Esophagus muscularis mucosa (tissue), 4 donors: ENCODE measurements around the gene CCDC63. TPM values are rescaled to one million over a fixed set of nuclear protein-coding genes. Genes with fewer than 3 reads are reported as not detected.

ENCODE experiments used
- DNase-seq: peaks from one replicate; pipeline ENCODE4 v3.0.0-alpha.2; 2017; ENCODE audit errors: extremely low spot score
- H3K27ac ChIP-seq, 4 donors: fragments of 200-600 bp; sonication (generic); replicated peaks in 1 of 4; 1 replicate in 3 of 4; 2 replicates in 1 of 4; pipeline ENCODE4 v1.5.1; 2016 to 2019; ENCODE audit warnings: mild to moderate bottlenecking in 1 of 4
- H3K27me3 ChIP-seq, 4 donors: fragments of 200-600 bp; sonication (generic); one replicate each; pipeline versions ENCODE4 v1.5.1 to v1.6.0; 2016 to 2019
- H3K36me3 ChIP-seq, 4 donors: fragments of 200-600 bp; sonication (generic); one replicate each; pipeline ENCODE4 v1.5.1; 2016 to 2019
- H3K4me1 ChIP-seq, 4 donors: fragments of 200-600 bp; sonication (generic); one replicate each; pipeline ENCODE4 v1.5.1; 2016 to 2019
- H3K4me3 ChIP-seq, 4 donors: fragments of 200-600 bp; sonication (generic); 1 replicate in 2 of 4; 2 replicates in 2 of 4; pipeline ENCODE4 v1.5.1; 2016 to 2019; ENCODE audit warnings: mild to moderate bottlenecking in 4 of 4, moderate library complexity in 1 of 4
- H3K9me3 ChIP-seq, 4 donors: fragments of 200-600 bp; sonication (generic); 1 replicate in 3 of 4; 2 replicates in 1 of 4; pipeline ENCODE4 v1.5.1; 2016 to 2019
- EP300 ChIP-seq: sonication (generic); formaldehyde crosslinking; IDR thresholded peaks from one replicate; pipeline ENCODE4 v1.6.1; 2017; ENCODE audit warnings: antibody characterized with exemption
- POLR2A ChIP-seq: fragments of 450-650 bp; IDR thresholded peaks from one replicate; pipeline ENCODE4 v1.6.1; 2017; ENCODE audit warnings: antibody characterized with exemption, moderate library complexity, mild to moderate bottlenecking, low read depth
- POLR2AphosphoS5 ChIP-seq, 2 donors: sonication (generic); formaldehyde crosslinking; IDR thresholded peaks; one replicate each; pipeline ENCODE4 v1.6.1; 2017; ENCODE audit warnings: antibody characterized with exemption in 2 of 2
- WGBS: methylation state at CpG from one replicate; pipeline ENCODE4 v1.1.5; 2018; 5-methylcytosine and 5-hydroxymethylcytosine counted together
- intact Hi-C: fragments of 100-400 bp; cut with DNase I; formaldehyde crosslinking; loops from one replicate; pipeline ENCODE4 v1.15.1; 2023
- total RNA-seq, 4 donors: library from RNA; depleted of rRNA; stranded (reverse); fragments of >200 nt; gene quantifications; one replicate each; pipeline versions ENCODE4 v1.1.0 to v1.2.1, GENCODE V29; 2016
- TF ChIP-seq, protein P1 (sequence below), 3 experiments: fragments of 200-600 bp in 2 of 3; fragments of 450-650 bp in 1 of 3; sonication (generic) in 2 of 3; IDR thresholded peaks; one replicate each; pipeline ENCODE4 v1.5.1; 2017 to 2019; ENCODE audit warnings: antibody characterized with exemption in 3 of 3, mild to moderate bottlenecking in 2 of 3, moderate library complexity in 1 of 3

CCDC63 gene
- total RNA-seq, 4 donors from 2014 or later, result not detected

DNA sequence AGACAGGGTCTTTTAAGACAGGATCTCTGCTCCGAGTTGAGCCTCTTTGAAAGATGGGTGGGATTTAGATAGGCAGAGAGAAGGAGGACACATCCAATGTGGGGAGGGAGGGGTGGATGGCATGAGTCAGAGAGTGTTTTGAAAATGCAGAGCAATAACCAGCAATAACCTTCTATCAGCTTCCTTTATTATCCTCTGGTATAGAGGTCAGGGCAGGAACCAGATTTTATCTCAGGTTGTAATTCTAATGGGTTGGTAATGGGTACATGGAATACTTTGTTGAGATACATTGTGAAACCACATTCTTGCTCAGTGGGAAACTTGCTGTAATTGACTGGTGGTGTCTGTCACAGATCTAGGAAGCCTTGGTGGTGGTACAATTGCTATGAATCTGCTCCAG, 37.6 kb upstream of the CCDC63 start:
- H3K4me3 ChIP-seq, result no peak overlapping the region
- no peaks in the 10 kb centered on the region for H3K4me1 ChIP-seq
- peaks cover 0 to 9% (median 0%) of the 10 kb centered on the region in 4 donors for H3K27me3 ChIP-seq
- 62% methylated on average over 1 of the region's 1 CpG for WGBS
- TF ChIP-seq POLR2A (no peak), EP300 (no peak), POLR2AphosphoS5 (IDR thresholded peaks at IDR 0.05) (no peak)
- TF ChIP-seq, protein P1, sequence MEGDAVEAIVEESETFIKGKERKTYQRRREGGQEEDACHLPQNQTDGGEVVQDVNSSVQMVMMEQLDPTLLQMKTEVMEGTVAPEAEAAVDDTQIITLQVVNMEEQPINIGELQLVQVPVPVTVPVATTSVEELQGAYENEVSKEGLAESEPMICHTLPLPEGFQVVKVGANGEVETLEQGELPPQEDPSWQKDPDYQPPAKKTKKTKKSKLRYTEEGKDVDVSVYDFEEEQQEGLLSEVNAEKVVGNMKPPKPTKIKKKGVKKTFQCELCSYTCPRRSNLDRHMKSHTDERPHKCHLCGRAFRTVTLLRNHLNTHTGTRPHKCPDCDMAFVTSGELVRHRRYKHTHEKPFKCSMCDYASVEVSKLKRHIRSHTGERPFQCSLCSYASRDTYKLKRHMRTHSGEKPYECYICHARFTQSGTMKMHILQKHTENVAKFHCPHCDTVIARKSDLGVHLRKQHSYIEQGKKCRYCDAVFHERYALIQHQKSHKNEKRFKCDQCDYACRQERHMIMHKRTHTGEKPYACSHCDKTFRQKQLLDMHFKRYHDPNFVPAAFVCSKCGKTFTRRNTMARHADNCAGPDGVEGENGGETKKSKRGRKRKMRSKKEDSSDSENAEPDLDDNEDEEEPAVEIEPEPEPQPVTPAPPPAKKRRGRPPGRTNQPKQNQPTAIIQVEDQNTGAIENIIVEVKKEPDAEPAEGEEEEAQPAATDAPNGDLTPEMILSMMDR (IDR thresholded peaks at IDR 0.05), result no peak
- H3K27ac ChIP-seq, result no peak overlapping the region
- DNase-seq, result no peak
- peaks cover 0 to 6% (median 3%) of the 10 kb centered on the region in 4 donors for H3K9me3 ChIP-seq
- intact Hi-C loops, result no loop called here
- no peaks in the 10 kb centered on the region for H3K36me3 ChIP-seq

GRCh38 chr12:110811972-110812371, 34.8 kb upstream of the CCDC63 start:
- H3K36me3 ChIP-seq, result no peaks in the 10 kb centered on the region
- 78% methylated on average over 6 of the region's 6 CpGs for WGBS
- DNase-seq, result no peak
- peaks cover 0 to 11% (median 0%) of the 10 kb centered on the region in 4 donors for H3K27me3 ChIP-seq
- no peaks in the 10 kb centered on the region for H3K9me3 ChIP-seq
- H3K4me3 ChIP-seq, result no peak overlapping the region
- intact Hi-C loops, result loop anchor here (10.0 kb wide), 1 partner anchor 57 kb away; no protein-coding TSS in a partner anchor
- H3K27ac ChIP-seq, result no peak overlapping the region
- no peaks in the 10 kb centered on the region for H3K4me1 ChIP-seq
- TF ChIP-seq EP300 (no peak), POLR2AphosphoS5 (IDR thresholded peaks at IDR 0.05) (no peak)

GRCh38 chr12:110813285-110813684, 33.5 kb upstream of the CCDC63 start:
- no peak overlapping the region for H3K4me3 ChIP-seq
- no peak for TF ChIP-seq POLR2A
- peaks cover 0 to 11% (median 0%) of the 10 kb centered on the region in 4 donors for H3K27me3 ChIP-seq
- no peaks in the 10 kb centered on the region for H3K4me1 ChIP-seq
- H3K9me3 ChIP-seq, result no peaks in the 10 kb centered on the region
- intact Hi-C loops, result loop anchor here (10.0 kb wide), 1 partner anchor 58 kb away; no protein-coding TSS in a partner anchor
- no peak overlapping the region for H3K27ac ChIP-seq
- H3K36me3 ChIP-seq, result no peaks in the 10 kb centered on the region
- WGBS, result 42% methylated on average over 8 of the region's 8 CpGs
- DNase-seq, result no peak

DNA sequence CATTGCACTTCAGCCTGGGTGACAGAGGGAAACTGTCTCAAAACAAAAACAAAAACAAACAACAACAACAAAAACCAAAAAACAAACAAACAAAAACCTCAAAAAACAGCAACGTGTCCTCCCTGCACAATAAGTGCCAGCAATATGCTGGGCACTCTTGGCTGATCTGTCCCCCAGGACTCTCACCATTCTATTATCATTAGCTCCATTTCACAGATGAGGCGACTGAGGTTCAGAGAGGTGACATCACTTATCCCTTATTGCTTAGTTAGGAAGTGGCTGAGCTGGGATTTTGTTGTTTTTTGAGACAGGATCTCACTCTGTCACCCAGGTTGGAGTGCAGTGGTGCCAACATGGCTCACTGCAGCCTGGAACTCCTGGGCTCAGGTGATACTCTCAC, 33.0 kb upstream of the CCDC63 start:
- Histone ChIP-seq H3K4me3 (no peak overlapping the region), H3K9me3 (no peaks in the 10 kb centered on the region), H3K4me1 (no peaks in the 10 kb centered on the region), H3K36me3 (no peaks in the 10 kb centered on the region), H3K27me3 (peaks cover 0 to 11% (median 0%) of the 10 kb centered on the region in 4 donors), H3K27ac (no peak overlapping the region)
- intact Hi-C loops, result loop anchor here (10.0 kb wide), 1 partner anchor 59 kb away; no protein-coding TSS in a partner anchor
- no peak for DNase-seq
- TF ChIP-seq POLR2AphosphoS5 (IDR thresholded peaks at IDR 0.05) (no peak), POLR2A (no peak), EP300 (no peak)
- TF ChIP-seq, protein P1 (IDR thresholded peaks at IDR 0.05), result no peak
- WGBS, result 78% methylated on average over 2 of the region's 2 CpGs

DNA sequence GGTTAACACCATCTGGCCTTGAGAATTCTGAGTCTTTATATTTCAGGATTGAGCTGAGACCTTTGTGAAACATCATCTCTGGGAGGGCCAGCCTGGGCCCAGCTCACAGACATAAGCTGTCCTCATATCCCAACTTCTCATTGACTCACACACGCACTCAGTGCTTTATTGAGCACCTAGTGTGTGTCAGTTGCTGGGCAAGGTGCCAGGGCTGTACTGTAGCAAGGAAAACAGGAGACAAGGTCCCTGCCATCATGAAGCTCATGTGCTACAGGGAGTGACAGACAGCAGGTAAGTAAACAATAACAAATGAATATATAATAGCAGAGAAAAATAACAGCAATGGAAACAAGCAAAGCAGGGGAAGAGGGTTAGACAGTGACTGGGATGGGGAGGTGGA, 30.5 kb upstream of the CCDC63 start:
- Histone ChIP-seq H3K9me3 (no peaks in the 10 kb centered on the region), H3K36me3 (no peaks in the 10 kb centered on the region), H3K27ac (no peak overlapping the region), H3K4me3 (no peak overlapping the region), H3K4me1 (no peaks in the 10 kb centered on the region), H3K27me3 (peaks cover 0 to 11% (median 0%) of the 10 kb centered on the region in 4 donors)
- TF ChIP-seq, protein P1 (IDR thresholded peaks at IDR 0.05), result no peak
- TF ChIP-seq EP300, result no peak
- no peak for TF ChIP-seq POLR2A
- TF ChIP-seq POLR2AphosphoS5 (IDR thresholded peaks at IDR 0.05), result no peak
- 88% methylated on average over 1 of the region's 1 CpG for WGBS
- no peak for DNase-seq
- intact Hi-C loops, result loop anchor here (10.0 kb wide), 1 partner anchor 61 kb away; no protein-coding TSS in a partner anchor

DNA sequence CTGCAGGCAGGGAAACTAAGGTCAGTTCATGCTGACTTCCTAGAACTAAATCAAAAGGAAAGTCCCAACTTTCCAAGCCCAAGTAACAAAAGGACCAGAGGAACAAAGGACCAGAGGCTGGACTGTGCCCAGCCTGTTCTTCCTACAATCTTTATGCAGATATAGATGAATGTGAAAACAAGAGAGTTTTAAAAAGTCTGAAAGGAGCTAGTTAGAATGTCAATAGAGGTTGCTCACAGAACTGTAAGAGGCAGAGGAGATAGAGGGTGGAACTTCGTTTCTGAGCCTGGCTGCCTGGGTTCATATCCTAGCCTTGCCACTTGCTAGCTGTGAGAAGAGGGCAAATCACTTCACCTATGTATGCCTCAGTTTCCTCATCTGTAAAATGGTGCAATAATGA, 30.0 kb upstream of the CCDC63 start:
- intact Hi-C loops, result loop anchor here (10.0 kb wide), 1 partner anchor 62 kb away; no protein-coding TSS in a partner anchor
- Histone ChIP-seq H3K36me3 (no peaks in the 10 kb centered on the region), H3K27me3 (peaks cover 0 to 11% (median 0%) of the 10 kb centered on the region in 4 donors), H3K27ac (no peak overlapping the region), H3K9me3 (no peaks in the 10 kb centered on the region), H3K4me1 (no peaks in the 10 kb centered on the region), H3K4me3 (no peak overlapping the region)
- WGBS, result 70% methylated on average over 1 of the region's 1 CpG
- TF ChIP-seq, protein P1 (IDR thresholded peaks at IDR 0.05), result no peak
- TF ChIP-seq POLR2AphosphoS5 (IDR thresholded peaks at IDR 0.05), result no peak
- TF ChIP-seq POLR2A, result no peak
- TF ChIP-seq EP300, result no peak
- no peak for DNase-seq
